GM12878 (cell line): ENCODE measurements around the gene CCNY. TPM values are rescaled to one million over a fixed set of nuclear protein-coding genes. Genes with fewer than 3 reads are reported as not detected.

ENCODE experiments used
- ATAC-seq: fragments of 200-7000 bp; cut with Tn5 transposase; 3 replicates; pipeline ENCODE4 v1.9.1; 2020; ENCODE audit warnings: mild to moderate bottlenecking, moderate library complexity
- BruUV-seq: library from RNA; stranded (reverse); fragments of 400-500 nt; replicated peaks from 2 replicates; lab custom pipeline; 2021; lab: Mats Ljungman, UMichigan
- CTCF ChIA-PET: fragments of 300-600 bp; sonication (Branson Sonifier 250); formaldehyde crosslinking; extraction: SDS; loops from one replicate; lab custom pipeline; 2021; ENCODE audit warnings: inconsistent platforms; lab: Yijun Ruan, JAX
- POLR2A ChIA-PET: fragments of 350-600 bp; formaldehyde crosslinking; extraction: SDS; loops from one replicate; lab custom pipeline; 2021; ENCODE audit warnings: inconsistent platforms; lab: Charles Lee
- RAD21 ChIA-PET: fragments of 300-600 bp; sonication (Branson Sonifier 250); formaldehyde crosslinking; loops from one replicate; lab custom pipeline; 2023; ENCODE audit warnings: antibody characterized with exemption; ENCODE audit not compliant: unreplicated experiment; lab: Charles Lee
- SMC1A ChIA-PET: fragments of 300-600 bp; sonication (Branson Sonifier 250); formaldehyde crosslinking; loops from one replicate; lab custom pipeline; 2023; ENCODE audit not compliant: unreplicated experiment, uncharacterized antibody; lab: Charles Lee
- DNase-seq: peaks from one replicate; pipeline ENCODE4 v3.0.0-alpha.2; 2011; ENCODE audit warnings: low read depth, low spot score
- FAIRE-seq: peaks from 3 replicates; lab custom pipeline; 2011; peaks lifted over from hg19 to GRCh38; lab: Jason Lieb, UNC
- H2AFZ ChIP-seq: 2 replicates; pipeline ENCODE4 v1.6.0; 2011; ENCODE audit warnings: low read depth, low read length, control low read depth; ENCODE audit not compliant: control insufficient read depth
- H3K27ac ChIP-seq: 2 replicates; pipeline ENCODE4 v1.5.1; 2011; ENCODE audit warnings: control low read depth; ENCODE audit not compliant: control insufficient read depth, insufficient read depth
- H3K27me3 ChIP-seq, 2 experiments: replicated peaks in 1 of 2; 2 replicates each; pipeline versions ENCODE4 v1.6.0 to v1.6.1; 2011; ENCODE audit warnings: low read length in 1 of 2; ENCODE audit not compliant: control insufficient read depth in 2 of 2, insufficient read depth in 2 of 2
- H3K36me3 ChIP-seq, 2 experiments: 2 replicates each; pipeline ENCODE4 v1.5.1; 2011; ENCODE audit warnings: low read length in 1 of 2; ENCODE audit not compliant: control insufficient read depth in 2 of 2, insufficient read depth in 2 of 2
- H3K4me1 ChIP-seq: 2 replicates; pipeline ENCODE4 v1.6.1; 2011; ENCODE audit warnings: mild to moderate bottlenecking, low read length, moderate library complexity, mixed read lengths; ENCODE audit not compliant: control insufficient read depth, insufficient read depth
- H3K4me2 ChIP-seq: 2 replicates; pipeline ENCODE4 v1.6.0; 2011; ENCODE audit warnings: control low read depth; ENCODE audit not compliant: control insufficient read depth, insufficient read depth
- H3K4me3 ChIP-seq: fragments of 200-600 bp; sonication (generic); 2 replicates; pipeline ENCODE4 v1.5.1; 2016
- H3K79me2 ChIP-seq: 2 replicates; pipeline ENCODE4 v1.6.0; 2011; ENCODE audit warnings: low read length; ENCODE audit not compliant: control insufficient read depth, insufficient read depth
- H3K9ac ChIP-seq: 2 replicates; pipeline ENCODE4 v1.8.0; 2011; ENCODE audit warnings: low read length, control low read depth, mixed read lengths; ENCODE audit not compliant: control insufficient read depth, insufficient read depth
- H3K9me3 ChIP-seq: replicated peaks from 3 replicates; pipeline ENCODE4 v1.5.1; 2011; ENCODE audit warnings: mild to moderate bottlenecking, low read length; ENCODE audit not compliant: control insufficient read depth, insufficient read depth
- H4K20me1 ChIP-seq: 2 replicates; pipeline ENCODE4 v1.6.0; 2011; ENCODE audit not compliant: control insufficient read depth, insufficient read depth
- ATF2 ChIP-seq: IDR thresholded peaks from 2 replicates; pipeline ENCODE4 v1.6.1; 2012; ENCODE audit warnings: low read length, inconsistent platforms
- CHD2 ChIP-seq: IDR thresholded peaks from 2 replicates; pipeline ENCODE4 v1.6.1; 2011; ENCODE audit warnings: low read depth, low read length, improper control_type of control experiment, borderline replicate concordance
- CREB1 ChIP-seq: IDR thresholded peaks from 2 replicates; pipeline ENCODE4 v1.6.1; 2012; ENCODE audit warnings: low read depth, mild to moderate bottlenecking, inconsistent platforms
- DPF2 ChIP-seq: fragments of 450-650 bp; IDR thresholded peaks from 2 replicates; pipeline ENCODE4 v1.6.1; 2017; ENCODE audit warnings: mild to moderate bottlenecking
- E2F8 ChIP-seq: fragments of 450-650 bp; IDR thresholded peaks from 2 replicates; pipeline ENCODE4 v1.6.1; 2018; ENCODE audit warnings: mild to moderate bottlenecking, low read depth, moderate library complexity; ENCODE audit not compliant: partially characterized antibody
- EP300 ChIP-seq, 2 experiments: fragments of 150-350 bp in 1 of 2; IDR thresholded peaks; 2 replicates each; pipeline ENCODE4 v1.6.1; 2011 to 2012; ENCODE audit warnings: low read depth in 2 of 2, low read length in 2 of 2, borderline replicate concordance in 1 of 2, improper control_type of control experiment in 1 of 2, inconsistent platforms in 1 of 2; ENCODE audit not compliant: control insufficient read depth in 1 of 2
- LARP7 ChIP-seq: fragments of 450-650 bp; IDR thresholded peaks from 2 replicates; pipeline ENCODE4 v1.6.1; 2017; ENCODE audit warnings: mild to moderate bottlenecking
- MEF2A ChIP-seq: IDR thresholded peaks from 2 replicates; pipeline ENCODE4 v1.6.1; 2011; ENCODE audit warnings: low read depth, mild to moderate bottlenecking, low read length, moderate library complexity; ENCODE audit not compliant: insufficient read depth
- MLLT1 ChIP-seq: fragments of 450-650 bp; IDR thresholded peaks from 2 replicates; pipeline ENCODE4 v1.6.1; 2016; ENCODE audit warnings: mild to moderate bottlenecking
- PAX5 ChIP-seq: IDR thresholded peaks from 2 replicates; pipeline ENCODE4 v1.6.1; 2011; ENCODE audit warnings: low read depth, low read length, borderline replicate concordance
- SPI1 ChIP-seq: IDR thresholded peaks from 2 replicates; pipeline ENCODE4 v1.6.1; 2011; ENCODE audit warnings: low read depth, mild to moderate bottlenecking, low read length, moderate library complexity, borderline replicate concordance; ENCODE audit not compliant: insufficient read depth
- TCF3 ChIP-seq: IDR thresholded peaks from 2 replicates; pipeline ENCODE4 v1.6.1; 2012; ENCODE audit warnings: low read depth, mild to moderate bottlenecking, low read length, borderline replicate concordance; ENCODE audit not compliant: insufficient read depth
- ZBTB40 ChIP-seq: fragments of 450-650 bp; IDR thresholded peaks from 2 replicates; pipeline ENCODE4 v1.6.1; 2016; ENCODE audit warnings: mild to moderate bottlenecking, moderate library complexity, borderline replicate concordance
- ZNF384 ChIP-seq: IDR thresholded peaks from 2 replicates; pipeline ENCODE4 v1.6.1; 2012; ENCODE audit warnings: low read depth, mild to moderate bottlenecking, low read length, improper control_type of control experiment, borderline replicate concordance
- ZNF622 ChIP-seq: fragments of 450-650 bp; IDR thresholded peaks from 2 replicates; pipeline ENCODE4 v1.6.1; 2017; ENCODE audit warnings: mild to moderate bottlenecking, inconsistent platforms
- WGBS: methylation state at CpG from one replicate; pipeline ENCODE4 v1.1.6; 2016; ENCODE audit warnings: low lambda C conversion rate; ENCODE audit not compliant: insufficient replicate concordance, insufficient coverage; ENCODE audit errors: missing lambda C conversion rate; 5-methylcytosine and 5-hydroxymethylcytosine counted together
- in situ Hi-C: fragments of 300-500 bp; cut with MboI; formaldehyde crosslinking; loops from 9 replicates; pipeline ENCODE4 v1.14.3; 2018; ENCODE audit warnings: mixed read lengths
- intact Hi-C: fragments of 100-400 bp; cut with micrococcal nuclease; formaldehyde crosslinking; loops from one replicate; pipeline ENCODE4 v1.14.2; 2022; ENCODE audit not compliant: unreplicated experiment
- polyA plus RNA-seq, 11 experiments: library from polyadenylated mRNA; depleted of rRNA in 4 of 11; unstranded in 6 of 11; stranded (reverse) in 5 of 11; fragments of >200 nt; fragmentation: Nextera tagmentation in 4 of 11; fragmentation: Illumina TruSeq in 1 of 11; extraction: Ambion mirVana in 4 of 11; extraction: Trizol in 1 of 11; gene quantifications; 1 replicate in 1 of 11; 2 replicates in 10 of 11; pipeline versions ENCODE4 v1.2.1 to v1.2.3, GENCODE V29; 2011 to 2016; ENCODE audit warnings: inconsistent platforms in 2 of 11, missing spikeins in 2 of 11, low read depth in 1 of 11
- total RNA-seq, 4 experiments: library from RNA; depleted of rRNA in 3 of 4; stranded (reverse); fragments of >200 nt in 3 of 4; fragmentation: Illumina TruSeq in 1 of 4; extraction: Trizol in 1 of 4; gene quantifications; 2 replicates each; pipeline versions ENCODE4 v1.2.1 to v1.2.3, GENCODE V29; 2013 to 2021

The CCNY gene
- total and polyA plus RNA-seq, 10 of the 15 experiments (the other 5 are each of a cell fraction or from before 2014, with no cell fraction given) = 3.6 to 50.0 (median 26.1) TPM

GRCh38 chr10:35541720-35542119 is 205.4 kb downstream of the CCNY start:
- Histone ChIP-seq H4K20me1 (no peaks in the 10 kb centered on the region), H3K9me3 (peaks cover 1% of the 10 kb centered on the region; the same call in 1 of the 3 replicates), H3K4me2 (no peak overlapping the region), H3K9ac (no peak overlapping the region), H3K4me3 (no peak overlapping the region), H3K36me3 (peaks cover 0 to 3% of the 10 kb centered on the region in 2 experiments; a peak in 2 of 4 replicates), H3K27me3 (no peaks in the 10 kb centered on the region), H2AFZ (no peak overlapping the region), H3K4me1 (no peaks in the 10 kb centered on the region), H3K27ac (no peak overlapping the region), H3K79me2 (no peaks in the 10 kb centered on the region)
- ATAC-seq (no peak), DNase-seq (no peak), FAIRE-seq (no peak)
- no TSS peak for BruUV-seq
- in situ Hi-C loops = no loop called here
- ChIA-PET SMC1A (no interaction called here), POLR2A (no interaction called here), CTCF (no interaction called here), RAD21 (no interaction called here)
- WGBS = 100% methylated on average over 1 of the region's 1 CpG
- intact Hi-C loops = no loop called here
- TF ChIP-seq CREB1 = no peak
- TF ChIP-seq ZNF384 = no peak
- TF ChIP-seq PAX5 = no peak
- TF ChIP-seq SPI1 = no peak
- no peak for TF ChIP-seq ZBTB40
- no peak for TF ChIP-seq DPF2
- TF ChIP-seq MEF2A = no peak
- TF ChIP-seq CHD2 = no peak
- TF ChIP-seq LARP7 = no peak
- TF ChIP-seq E2F8 = no peak
- no peak for TF ChIP-seq ZNF622
- no peak for TF ChIP-seq EP300 (IDR thresholded peaks at IDR 0.05; ENCODE audit: borderline replicate concordance in 1 of 2, control insufficient read depth in 1 of 2, low read depth in 2 of 2, low read length in 2 of 2)
- TF ChIP-seq ATF2 = no peak
- TF ChIP-seq MLLT1 = no peak
- TF ChIP-seq TCF3 = no peak
